CD14-positive monocyte (primary cell): Measurements from ENCODE around the gene MYO1D. TPM values are rescaled to one million over a fixed set of nuclear protein-coding genes. Genes with fewer than 3 reads are reported as not detected.

Experiments
- DNase-seq, 3 donors: peaks; one replicate each; pipeline ENCODE4 v3.0.0-alpha.2; 2011 to 2022
- H2AFZ ChIP-seq: 2 replicates; pipeline ENCODE4 v1.6.0; 2012; ENCODE audit warnings: mild to moderate bottlenecking, low read depth, low read length, inconsistent platforms; ENCODE audit not compliant: insufficient read depth, poor library complexity, severe bottlenecking
- H3K27ac ChIP-seq, 2 donors: 1 replicate in 1 of 2; 2 replicates in 1 of 2; pipeline ENCODE4 v1.5.1; 2012 to 2013; ENCODE audit warnings: low read length in 2 of 2, control low read depth in 1 of 2, inconsistent platforms in 1 of 2, low read depth in 1 of 2, mild to moderate bottlenecking in 1 of 2
- H3K27me3 ChIP-seq, 2 donors: one replicate each; pipeline versions ENCODE4 v1.6.0 to v1.6.1; 2011 to 2013; ENCODE audit warnings: low read length in 2 of 2; ENCODE audit not compliant: control insufficient read depth in 2 of 2, insufficient read depth in 2 of 2
- H3K36me3 ChIP-seq, 2 donors: replicated peaks in 1 of 2; 1 replicate in 1 of 2; 2 replicates in 1 of 2; pipeline versions ENCODE4 v1.5.1 to v1.6.1; 2012 to 2013; ENCODE audit warnings: low read length in 2 of 2, control low read depth in 1 of 2, inconsistent platforms in 1 of 2, mild to moderate bottlenecking in 1 of 2; ENCODE audit not compliant: insufficient read depth in 2 of 2, control insufficient read depth in 1 of 2
- H3K4me1 ChIP-seq, 2 donors: 1 replicate in 1 of 2; 2 replicates in 1 of 2; pipeline versions ENCODE4 v1.5.1 to v1.6.1; 2012 to 2013; ENCODE audit warnings: low read length in 2 of 2, control low read depth in 1 of 2, inconsistent platforms in 1 of 2, mild to moderate bottlenecking in 1 of 2, moderate library complexity in 1 of 2; ENCODE audit not compliant: insufficient read depth in 2 of 2, control insufficient read depth in 1 of 2
- H3K4me2 ChIP-seq: replicated peaks from 2 replicates; pipeline ENCODE3; 2012; ENCODE audit warnings: low read length, moderate library complexity, mild to moderate bottlenecking; ENCODE audit not compliant: poor library complexity, severe bottlenecking; ENCODE audit errors: extremely low read depth
- H3K4me3 ChIP-seq, 3 experiments: fragments of 200-600 bp in 1 of 3; sonication (generic) in 1 of 3; replicated peaks in 1 of 3; 1 replicate in 2 of 3; 2 replicates in 1 of 3; pipeline ENCODE4 v1.5.1; 2011 to 2013; ENCODE audit warnings: low read length in 3 of 3, mild to moderate bottlenecking in 3 of 3, control low read depth in 2 of 3, low read depth in 2 of 3, inconsistent platforms in 1 of 3, moderate library complexity in 1 of 3
- H3K79me2 ChIP-seq: 2 replicates; pipeline ENCODE4 v1.6.0; 2012; ENCODE audit warnings: mild to moderate bottlenecking, control low read depth, inconsistent platforms, low read length, moderate library complexity; ENCODE audit not compliant: insufficient read depth
- H3K9ac ChIP-seq: 2 replicates; pipeline ENCODE4 v1.6.0; 2017; ENCODE audit warnings: low read length, mild to moderate bottlenecking; ENCODE audit not compliant: insufficient read depth, poor library complexity, severe bottlenecking
- H3K9me3 ChIP-seq, 2 donors: replicated peaks in 1 of 2; 1 replicate in 1 of 2; 2 replicates in 1 of 2; pipeline versions ENCODE4 v1.5.1 to v1.6.1; 2012 to 2013; ENCODE audit warnings: low read length in 2 of 2, control low read depth in 1 of 2; ENCODE audit not compliant: control insufficient read depth in 1 of 2, insufficient read depth in 1 of 2
- H4K20me1 ChIP-seq: 2 replicates; pipeline ENCODE4 v1.6.0; 2012; ENCODE audit warnings: mild to moderate bottlenecking, low read length, control low read depth, moderate library complexity; ENCODE audit not compliant: insufficient read depth
- H3K27ac Mint-ChIP-seq, 7 donors: one replicate each; pipeline ENCODE4 v1.8.0; 2020; ENCODE audit warnings: mild to moderate bottlenecking in 7 of 7, mixed read lengths in 7 of 7, moderate library complexity in 6 of 7, inconsistent platforms in 2 of 7
- H3K27me3 Mint-ChIP-seq, 3 donors: one replicate each; pipeline ENCODE4 v1.8.0; 2021 to 2022; ENCODE audit warnings: low read depth in 3 of 3, mild to moderate bottlenecking in 3 of 3, mixed read lengths in 3 of 3, moderate library complexity in 3 of 3, inconsistent platforms in 1 of 3
- H3K36me3 Mint-ChIP-seq, 2 donors: one replicate each; pipeline ENCODE4 v1.8.0; 2020; ENCODE audit warnings: mixed read lengths in 2 of 2, inconsistent platforms in 1 of 2, mild to moderate bottlenecking in 1 of 2
- H3K4me1 Mint-ChIP-seq: one replicate; pipeline ENCODE4 v1.8.0; 2020; ENCODE audit warnings: mild to moderate bottlenecking, mixed read lengths
- H3K4me3 Mint-ChIP-seq, 2 donors: one replicate each; pipeline ENCODE4 v1.8.0; 2020; ENCODE audit warnings: mild to moderate bottlenecking in 2 of 2, mixed read lengths in 2 of 2, moderate library complexity in 1 of 2
- H3K9me3 Mint-ChIP-seq, 7 donors: one replicate each; pipeline ENCODE4 v1.8.0; 2020 to 2022; ENCODE audit warnings: mixed read lengths in 7 of 7, mild to moderate bottlenecking in 6 of 7, moderate library complexity in 6 of 7, inconsistent platforms in 2 of 7
- CTCF ChIP-seq: fragments of 200-600 bp; IDR thresholded peaks from one replicate; pipeline ENCODE4 v1.8.0; 2022; ENCODE audit warnings: antibody characterized with exemption, mild to moderate bottlenecking
- WGBS: methylation state at CpG from one replicate; pipeline ENCODE4 v1.1.5; 2013; ENCODE audit warnings: missing lambda C conversion rate; ENCODE audit not compliant: insufficient coverage; 5-methylcytosine and 5-hydroxymethylcytosine counted together
- intact Hi-C, 2 donors: fragments of 100-400 bp; cut with micrococcal nuclease; formaldehyde crosslinking; loops; one replicate each; pipeline versions ENCODE4 v1.15.0 to v1.15.1; 2023
- polyA plus RNA-seq, 3 donors: library from polyadenylated mRNA; depleted of rRNA in 1 of 3; unstranded in 2 of 3; stranded (reverse) in 1 of 3; fragments of 300-500 nt in 2 of 3; fragments of >200 nt in 1 of 3; fragmentation: Illumina TruSeq in 2 of 3; gene quantifications; 1 replicate in 2 of 3; 2 replicates in 1 of 3; pipeline ENCODE4 v1.2.3, GENCODE V29; 2012 to 2021

The MYO1D gene
- polyA plus RNA-seq, 3 donors = 0.22 to 0.39 (median 0.26) TPM

DNA sequence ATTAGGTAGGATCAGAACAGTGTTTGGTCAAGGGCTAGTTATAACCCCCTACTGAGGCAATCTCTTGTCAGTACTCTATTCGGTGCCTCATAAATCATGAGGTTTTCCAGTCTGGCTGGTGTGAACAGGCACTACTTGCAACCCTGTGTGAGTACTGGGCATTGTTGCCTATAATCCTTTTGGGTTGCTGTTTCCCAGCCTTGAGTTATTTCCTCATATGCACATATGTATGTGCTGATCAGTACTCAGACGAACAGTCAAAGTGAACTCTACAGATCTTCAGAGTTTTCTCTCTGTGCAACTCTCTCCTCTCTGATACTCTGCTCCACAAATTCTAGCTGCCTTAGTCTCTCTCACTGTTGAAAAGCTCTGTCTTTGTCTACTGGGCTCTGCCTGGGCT is 225.8 kb downstream of the MYO1D start:
- H4K20me1 ChIP-seq = no peaks in the 10 kb centered on the region
- H3K9ac ChIP-seq = no peak overlapping the region
- Mint-ChIP-seq H3K36me3 (no peaks in the 10 kb centered on the region), H3K27ac (no peak overlapping the region), H3K27me3 (peaks cover 0 to 2% (median 0%) of the 10 kb centered on the region in 3 donors), H3K9me3 (peaks cover 9 to 19% (median 12%) of the 10 kb centered on the region in 7 donors), H3K4me1 (peaks cover 8% of the 10 kb centered on the region), H3K4me3 (no peak overlapping the region)
- no peaks in the 10 kb centered on the region for H3K36me3 ChIP-seq
- H3K79me2 ChIP-seq = no peaks in the 10 kb centered on the region
- no peaks in the 10 kb centered on the region for H3K27me3 ChIP-seq
- no peak overlapping the region for H3K4me2 ChIP-seq
- DNase-seq = no peak
- intact Hi-C loops = no loop called here
- H2AFZ ChIP-seq = no peak overlapping the region
- no peak overlapping the region for H3K4me3 ChIP-seq
- WGBS = 100% methylated on average over 2 of the region's 2 CpGs
- no peak overlapping the region for H3K27ac ChIP-seq
- H3K9me3 ChIP-seq = peaks cover 0 to 4% of the 10 kb centered on the region in 2 donors
- TF ChIP-seq CTCF = no peak
- peaks cover 0 to 8% of the 10 kb centered on the region in 2 donors for H3K4me1 ChIP-seq

GRCh38 chr17:32648450-32648849 is 228.5 kb downstream of the MYO1D start:
- H3K4me3 Mint-ChIP-seq = no peak overlapping the region
- no peak overlapping the region for H3K9ac ChIP-seq

More at GRCh38 chr17:32648450-32648849, 228.5 kb downstream of the MYO1D start:
- no peaks in the 10 kb centered on the region for H3K27me3 ChIP-seq
- no peak overlapping the region for H2AFZ ChIP-seq
- H3K9me3 ChIP-seq = peaks cover 0 to 4% of the 10 kb centered on the region in 2 donors
- no CpG with 5 or more reads among the region's 2 CpGs for WGBS
- no peak overlapping the region for H3K27ac ChIP-seq
- no peaks in the 10 kb centered on the region for H3K4me1 Mint-ChIP-seq
- no peak for TF ChIP-seq CTCF
- intact Hi-C loops = no loop called here
- peaks cover 9 to 19% (median 13%) of the 10 kb centered on the region in 7 donors for H3K9me3 Mint-ChIP-seq
- no peak overlapping the region for H3K27ac Mint-ChIP-seq
- no peaks in the 10 kb centered on the region for H3K79me2 ChIP-seq
- no peaks in the 10 kb centered on the region for H3K36me3 ChIP-seq
- peaks cover 0 to 5% (median 2%) of the 10 kb centered on the region in 3 donors for H3K27me3 Mint-ChIP-seq
- H3K4me1 ChIP-seq = no peaks in the 10 kb centered on the region
- no peak overlapping the region for H3K4me2 ChIP-seq
- no peak overlapping the region for H3K4me3 ChIP-seq
- no peaks in the 10 kb centered on the region for H4K20me1 ChIP-seq
- H3K36me3 Mint-ChIP-seq = no peaks in the 10 kb centered on the region
- no peak for DNase-seq
